Liver (tissue), 9 donors: Measurements from ENCODE around the gene MRPL44. TPM values are rescaled to one million over a fixed set of nuclear protein-coding genes. Genes with fewer than 3 reads are reported as not detected.

ENCODE experiments used
- DNase-seq: peaks from one replicate; pipeline ENCODE4 v3.0.0-alpha.2; 2017; ENCODE audit warnings: low spot score
- H3K27ac ChIP-seq, 2 donors: one replicate each; pipeline ENCODE4 v1.7.0; 2013; ENCODE audit warnings: inconsistent platforms in 2 of 2, low read length in 2 of 2, control low read depth in 1 of 2, low read depth in 1 of 2, mild to moderate bottlenecking in 1 of 2
- H3K27me3 ChIP-seq, 4 donors: one replicate each; pipeline versions ENCODE4 v1.6.1 to v1.7.0; 2013; ENCODE audit warnings: low read length in 3 of 4, inconsistent platforms in 1 of 4, mild to moderate bottlenecking in 1 of 4, moderate library complexity in 1 of 4; ENCODE audit not compliant: control insufficient read depth in 4 of 4, insufficient read depth in 4 of 4
- H3K36me3 ChIP-seq, 4 donors: one replicate each; pipeline versions ENCODE4 v1.6.1 to v1.7.0; 2013; ENCODE audit warnings: low read length in 3 of 4, mild to moderate bottlenecking in 3 of 4, low read depth in 1 of 4, moderate library complexity in 1 of 4; ENCODE audit not compliant: control insufficient read depth in 4 of 4, insufficient read depth in 3 of 4
- H3K4me1 ChIP-seq, 4 donors: one replicate each; pipeline versions ENCODE4 v1.6.1 to v1.7.0; 2013; ENCODE audit warnings: low read length in 3 of 4, mild to moderate bottlenecking in 3 of 4, moderate library complexity in 1 of 4; ENCODE audit not compliant: control insufficient read depth in 4 of 4, insufficient read depth in 4 of 4
- H3K4me3 ChIP-seq, 3 donors: one replicate each; pipeline versions ENCODE4 v1.6.1 to v1.7.0; 2013; ENCODE audit warnings: low read length in 3 of 3, control low read depth in 1 of 3, low read depth in 1 of 3, mild to moderate bottlenecking in 1 of 3
- H3K9ac ChIP-seq, 2 donors: one replicate each; pipeline ENCODE4 v1.7.0; 2013; ENCODE audit warnings: low read length in 2 of 2, mild to moderate bottlenecking in 2 of 2, moderate library complexity in 2 of 2, control low read depth in 1 of 2, low read depth in 1 of 2
- H3K9me3 ChIP-seq, 4 donors: one replicate each; pipeline versions ENCODE4 v1.6.1 to v1.7.0; 2013; ENCODE audit warnings: low read length in 3 of 4; ENCODE audit not compliant: control insufficient read depth in 4 of 4
- ATF3 ChIP-seq: IDR thresholded peaks from 2 replicates; pipeline ENCODE4 v1.6.1; 2016; ENCODE audit warnings: antibody characterized with exemption
- CTCF ChIP-seq: fragments of 150-350 bp; IDR thresholded peaks from 2 replicates; pipeline ENCODE4 v1.5.1; 2017; ENCODE audit warnings: improper control_type of control experiment, low read depth, low read length; ENCODE audit not compliant: missing input control
- EGR1 ChIP-seq, 2 donors: IDR thresholded peaks; 2 replicates each; pipeline ENCODE4 v1.6.1; 2016 to 2018; ENCODE audit warnings: antibody characterized with exemption in 2 of 2, low read depth in 2 of 2
- FOXA1 ChIP-seq: IDR thresholded peaks from 2 replicates; pipeline ENCODE4 v1.6.1; 2016; ENCODE audit warnings: antibody characterized with exemption
- FOXA2 ChIP-seq: IDR thresholded peaks from 2 replicates; pipeline ENCODE4 v1.6.1; 2016; ENCODE audit warnings: antibody characterized with exemption
- HNF4A ChIP-seq, 2 donors: conservative IDR thresholded peaks; 2 replicates each; pipeline ENCODE4 v1.6.1; 2016; ENCODE audit warnings: antibody characterized with exemption in 2 of 2, mild to moderate bottlenecking in 2 of 2
- HNF4G ChIP-seq: IDR thresholded peaks from 2 replicates; pipeline ENCODE4 v1.6.1; 2016; ENCODE audit warnings: antibody characterized with exemption
- JUND ChIP-seq, 2 donors: IDR thresholded peaks; 2 replicates each; pipeline ENCODE4 v1.6.1; 2016; ENCODE audit warnings: antibody characterized with exemption in 2 of 2
- MAX ChIP-seq: IDR thresholded peaks from 2 replicates; pipeline ENCODE4 v1.6.1; 2016; ENCODE audit warnings: antibody characterized with exemption
- RAD21 ChIP-seq, 2 donors: IDR thresholded peaks; 2 replicates each; pipeline ENCODE4 v1.6.1; 2016; ENCODE audit warnings: antibody characterized with exemption in 2 of 2, mild to moderate bottlenecking in 2 of 2
- REST ChIP-seq: IDR thresholded peaks from 2 replicates; pipeline ENCODE4 v1.6.1; 2016; ENCODE audit warnings: antibody characterized with exemption, mild to moderate bottlenecking
- SP1 ChIP-seq: IDR thresholded peaks from 2 replicates; pipeline ENCODE4 v1.6.1; 2018; ENCODE audit warnings: antibody characterized with exemption, mild to moderate bottlenecking
- TAF1 ChIP-seq: conservative IDR thresholded peaks from 2 replicates; pipeline ENCODE4 v1.6.1; 2016; ENCODE audit warnings: antibody characterized with exemption, mild to moderate bottlenecking
- ZBTB33 ChIP-seq: IDR thresholded peaks from 2 replicates; pipeline ENCODE4 v1.6.1; 2016; ENCODE audit warnings: antibody characterized with exemption
- WGBS: extraction: QIAGEN DNeasy Blood & Tissue Kit; methylation state at CpG from one replicate; pipeline ENCODE4 v1.1.7; 2013; 5-methylcytosine and 5-hydroxymethylcytosine counted together
- polyA plus RNA-seq, 2 donors: library from polyadenylated mRNA; stranded (reverse) in 1 of 2; unstranded in 1 of 2; fragments of 200-250 nt in 1 of 2; fragments of >200 nt in 1 of 2; fragmentation: Nextera tagmentation in 1 of 2; extraction: Ambion mirVana in 1 of 2; gene quantifications; one replicate each; pipeline versions ENCODE4 v1.2.1 to v1.2.3, GENCODE V29; 2013 to 2015
- total RNA-seq, 2 donors: library from RNA; depleted of rRNA; stranded (reverse); fragments of >200 nt; gene quantifications; one replicate each; pipeline ENCODE4 v1.2.3, GENCODE V29; 2014
- donor health status: healthy.
- donor health status: healthy.
- donor health status: healthy.
- donor health status: healthy.
- donor health status: healthy.

Gene MRPL44
- total and polyA plus RNA-seq, 4 donors: 19.0 to 27.8 (median 23.8) TPM

GRCh38 chr2:224016963-224017362 lies 59.7 kb downstream of the MRPL44 start:
- H3K9ac ChIP-seq: no peak overlapping the region
- TF ChIP-seq REST (no peak), ATF3 (no peak), FOXA2 (no peak), MAX (no peak), EGR1 (IDR thresholded peaks at IDR 0.05; ENCODE audit: low read depth in 2 of 2) (no peak), TAF1 (no peak), HNF4A (conservative IDR thresholded peaks at IDR 0.05) (no peak), RAD21 (IDR thresholded peaks at IDR 0.05) (no peak), FOXA1 (no peak), CTCF (no peak), ZBTB33 (no peak), JUND (IDR thresholded peaks at IDR 0.05) (no peak), HNF4G (no peak), SP1 (no peak)
- H3K4me1 ChIP-seq: no peaks in the 10 kb centered on the region
- no peak overlapping the region for H3K27ac ChIP-seq
- H3K36me3 ChIP-seq: no peaks in the 10 kb centered on the region
- H3K9me3 ChIP-seq: no peaks in the 10 kb centered on the region
- no peak overlapping the region for H3K4me3 ChIP-seq
- 55% methylated on average over 3 of the region's 3 CpGs for WGBS
- no peaks in the 10 kb centered on the region for H3K27me3 ChIP-seq
- DNase-seq: no peak

Other genes with a start within 250 kb of the MRPL44 start
- gene AP1S3, start 119.9 kb upstream of the MRPL44 start, total RNA-seq: 1 to 10 TPM; 3.2 to 3.8 TPM
- 1 to 10 TPM; 1.1 to 1.5 TPM for gene AP1S3, start 119.9 kb upstream of the MRPL44 start, polyA plus RNA-seq
- gene WDFY1, start 12.1 kb upstream of the MRPL44 start, total RNA-seq: 10 to 100 TPM; 31.9 to 34.2 TPM
- gene WDFY1, start 12.1 kb upstream of the MRPL44 start, polyA plus RNA-seq: 10 to 100 TPM; 12.0 to 16.3 TPM
- gene SERPINE2, start 81.8 kb downstream of the MRPL44 start, total RNA-seq: 1 to 10 TPM in 1 of 2 donors, under 1 TPM in 1; 0.92 to 4.8 TPM
- 1 to 10 TPM; 2.0 to 2.6 TPM for gene SERPINE2, start 81.8 kb downstream of the MRPL44 start, polyA plus RNA-seq